Neural cell (in vitro differentiated cells): Measurements from ENCODE around the gene ATP6V1G3. TPM values are rescaled to one million over a fixed set of nuclear protein-coding genes. Genes with fewer than 3 reads are reported as not detected.

Source experiments
- H2AFZ ChIP-seq: fragments of 200-600, 300-800 bp; sonication (generic), shearing (Covaris generic); 2 replicates; pipeline ENCODE4 v1.6.0; 2014; ENCODE audit warnings: low read depth, mild to moderate bottlenecking, antibody characterized with exemption, low read length, moderate library complexity
- H3F3A ChIP-seq: fragments of 200-600 bp; shearing (Covaris generic); 2 replicates; pipeline ENCODE4 v1.6.1; 2016; ENCODE audit warnings: mild to moderate bottlenecking, moderate library complexity, mixed read lengths, antibody characterized with exemption, low read length; ENCODE audit not compliant: insufficient read depth, poor library complexity, severe bottlenecking
- H3K27ac ChIP-seq: fragments of 200-600, 300-800 bp; sonication (generic), shearing (Covaris generic); 2 replicates; pipeline ENCODE4 v1.5.1; 2014; ENCODE audit warnings: mild to moderate bottlenecking, low read length, moderate library complexity
- H3K27me3 ChIP-seq: fragments of 300-800, 200-600 bp; sonication (generic), shearing (Covaris generic); 2 replicates; pipeline ENCODE4 v1.6.0; 2014; ENCODE audit warnings: mild to moderate bottlenecking, low read depth, low read length, moderate library complexity; ENCODE audit not compliant: insufficient read depth
- H3K36me3 ChIP-seq: fragments of 300-800, 200-600 bp; sonication (generic), shearing (Covaris generic); 2 replicates; pipeline ENCODE4 v1.5.1; 2014; ENCODE audit warnings: mild to moderate bottlenecking, antibody characterized with exemption, low read length, moderate library complexity; ENCODE audit not compliant: insufficient read depth
- H3K4me2 ChIP-seq: fragments of 300-800, 200-600 bp; sonication (generic), shearing (Covaris generic); 2 replicates; pipeline ENCODE4 v1.6.0; 2014; ENCODE audit warnings: mild to moderate bottlenecking, low read length
- H3K4me3 ChIP-seq: fragments of 300-800, 200-600 bp; sonication (generic), shearing (Covaris generic); 2 replicates; pipeline ENCODE4 v1.5.1; 2014; ENCODE audit warnings: mild to moderate bottlenecking, low read length, moderate library complexity
- H3K79me2 ChIP-seq: fragments of 200-600 bp; shearing (Covaris generic); replicated peaks from 2 replicates; pipeline ENCODE4 v1.6.0; 2014; ENCODE audit warnings: mild to moderate bottlenecking, low read length, moderate library complexity; ENCODE audit not compliant: insufficient read depth
- H3K9ac ChIP-seq: fragments of 300-800, 200-600 bp; sonication (generic), shearing (Covaris generic); 2 replicates; pipeline ENCODE4 v1.6.1; 2016; ENCODE audit warnings: mild to moderate bottlenecking, low read length, mixed read lengths
- H3K9me2 ChIP-seq: fragments of 200-600 bp; shearing (Covaris generic); 2 replicates; pipeline ENCODE4 v1.6.1; 2016; ENCODE audit warnings: mild to moderate bottlenecking, low read length, mixed read lengths; ENCODE audit not compliant: insufficient read depth
- H3K9me3 ChIP-seq: fragments of 200-600, 300-800 bp; sonication (generic), shearing (Covaris generic); 2 replicates; pipeline ENCODE4 v1.6.1; 2016; ENCODE audit warnings: mild to moderate bottlenecking, mixed run types, low read length, moderate library complexity, mixed read lengths
- H4K20me1 ChIP-seq: fragments of 200-600 bp; shearing (Covaris generic); 2 replicates; pipeline ENCODE4 v1.6.1; 2016; ENCODE audit warnings: mild to moderate bottlenecking, mixed run types; ENCODE audit not compliant: insufficient read depth
- CTCF ChIP-seq: fragments of 450-650 bp; IDR thresholded peaks from 2 replicates; pipeline ENCODE4 v1.5.1; 2014; ENCODE audit warnings: antibody characterized with exemption, mild to moderate bottlenecking, moderate library complexity; ENCODE audit not compliant: poor library complexity, severe bottlenecking
- EP300 ChIP-seq: fragments of 450-650 bp; conservative IDR thresholded peaks from 2 replicates; pipeline ENCODE4 v1.6.1; 2014; ENCODE audit warnings: antibody characterized with exemption, mild to moderate bottlenecking, moderate library complexity; ENCODE audit not compliant: poor library complexity, severe bottlenecking
- EZH2 ChIP-seq: fragments of 200-600, 300-800 bp; shearing (Covaris generic), sonication (generic); IDR thresholded peaks from 2 replicates; pipeline ENCODE4 v1.6.1; 2014; ENCODE audit warnings: antibody characterized with exemption, low read length, borderline replicate concordance, mild to moderate bottlenecking; ENCODE audit not compliant: insufficient read depth, poor library complexity, severe bottlenecking
- MXI1 ChIP-seq: fragments of 450-650 bp; conservative IDR thresholded peaks from 2 replicates; pipeline ENCODE4 v1.6.1; 2014; ENCODE audit warnings: antibody characterized with exemption, mild to moderate bottlenecking; ENCODE audit not compliant: poor library complexity, severe bottlenecking
- POLR2AphosphoS5 ChIP-seq: IDR thresholded peaks from 2 replicates; pipeline ENCODE4 v1.6.1; 2012
- RAD21 ChIP-seq: fragments of 450-650 bp; conservative IDR thresholded peaks from 2 replicates; pipeline ENCODE4 v1.6.1; 2014; ENCODE audit warnings: antibody characterized with exemption, mild to moderate bottlenecking, moderate library complexity
- REST ChIP-seq: IDR thresholded peaks from 2 replicates; pipeline ENCODE4 v1.6.1; 2012; ENCODE audit warnings: borderline replicate concordance
- SMC3 ChIP-seq: fragments of 450-650 bp; conservative IDR thresholded peaks from 2 replicates; pipeline ENCODE4 v1.6.1; 2014; ENCODE audit warnings: antibody characterized with exemption, mild to moderate bottlenecking, moderate library complexity; ENCODE audit not compliant: poor library complexity
- TAF1 ChIP-seq: IDR thresholded peaks from 2 replicates; pipeline ENCODE4 v1.6.1; 2012; ENCODE audit warnings: low read depth
- polyA plus RNA-seq: library from polyadenylated mRNA; depleted of rRNA; stranded (reverse); fragments of >200 nt; gene quantifications from 2 replicates; pipeline ENCODE4 v1.2.3, GENCODE V29; 2014

ATP6V1G3 gene
- polyA plus RNA-seq, 1 donor from 2014 or later = not detected

GRCh38 chr1:198564157-198564556, 23.7 kb upstream of the ATP6V1G3 start:
- no peaks in the 10 kb centered on the region for H3K79me2 ChIP-seq
- no peaks in the 10 kb centered on the region for H3K9me3 ChIP-seq
- no peak overlapping the region for H2AFZ ChIP-seq
- no peaks in the 10 kb centered on the region for H3K36me3 ChIP-seq
- no peaks in the 10 kb centered on the region for H4K20me1 ChIP-seq
- H3K9ac ChIP-seq = no peak overlapping the region
- H3K4me3 ChIP-seq = no peak overlapping the region
- no peak overlapping the region for H3K27ac ChIP-seq
- no peaks in the 10 kb centered on the region for H3K9me2 ChIP-seq
- no peaks in the 10 kb centered on the region for H3F3A ChIP-seq
- no peak for TF ChIP-seq MXI1
- no peak for TF ChIP-seq CTCF
- TF ChIP-seq TAF1 = no peak
- TF ChIP-seq RAD21 = no peak
- no peak for TF ChIP-seq EZH2
- TF ChIP-seq EP300 = no peak
- TF ChIP-seq SMC3 = no peak
- no peak for TF ChIP-seq REST
- TF ChIP-seq POLR2AphosphoS5 = no peak
- H3K4me2 ChIP-seq = no peak overlapping the region
- H3K27me3 ChIP-seq = no peaks in the 10 kb centered on the region

GRCh38 chr1:198563583-198563982, 23.1 kb upstream of the ATP6V1G3 start:
- Histone ChIP-seq H3K27ac (no peak overlapping the region), H3K79me2 (no peaks in the 10 kb centered on the region), H3K36me3 (no peaks in the 10 kb centered on the region), H3K9me3 (no peaks in the 10 kb centered on the region), H3F3A (no peaks in the 10 kb centered on the region), H3K9ac (no peak overlapping the region), H4K20me1 (no peaks in the 10 kb centered on the region), H3K9me2 (no peaks in the 10 kb centered on the region), H3K4me2 (no peak overlapping the region), H3K27me3 (no peaks in the 10 kb centered on the region), H2AFZ (no peak overlapping the region), H3K4me3 (no peak overlapping the region)
- TF ChIP-seq EZH2 = no peak
- no peak for TF ChIP-seq CTCF
- TF ChIP-seq POLR2AphosphoS5 = no peak
- TF ChIP-seq REST = no peak
